WERI-Rb-1 (cell line): ENCODE measurements around the gene SOAT1.

Source experiments
- DNase-seq: peaks from one replicate; pipeline ENCODE4 v3.0.0-alpha.2; 2020
- H3K27ac ChIP-seq: fragments of 250-450 bp; sonication (Bioruptor Pico); 2 replicates; pipeline ENCODE4 v1.5.1; 2020; ENCODE audit warnings: mild to moderate bottlenecking, moderate library complexity
- H3K27me3 ChIP-seq: fragments of 250-450 bp; sonication (Bioruptor Pico); 2 replicates; pipeline ENCODE4 v1.5.1; 2021; ENCODE audit warnings: mild to moderate bottlenecking, low read depth, moderate library complexity; ENCODE audit not compliant: insufficient read depth, severe bottlenecking
- H3K36me3 ChIP-seq: fragments of 250-450 bp; sonication (Bioruptor Pico); 2 replicates; pipeline ENCODE4 v1.5.1; 2020; ENCODE audit warnings: mild to moderate bottlenecking, moderate library complexity
- H3K4me3 ChIP-seq: 2 replicates; pipeline ENCODE4 v1.5.1; 2011; ENCODE audit warnings: low read depth, mild to moderate bottlenecking, control low read depth, low read length
- H3K9me3 ChIP-seq: fragments of 250-450 bp; sonication (Bioruptor Pico); 2 replicates; pipeline ENCODE4 v1.5.1; 2021; ENCODE audit warnings: mild to moderate bottlenecking, moderate library complexity; ENCODE audit not compliant: severe bottlenecking
- TF ChIP-seq, protein P1 (sequence below): IDR thresholded peaks from 2 replicates; pipeline ENCODE4 v1.5.1; 2011; ENCODE audit warnings: low read depth, mild to moderate bottlenecking, control low read depth, inconsistent platforms, low read length

Gene SOAT1

DNA sequence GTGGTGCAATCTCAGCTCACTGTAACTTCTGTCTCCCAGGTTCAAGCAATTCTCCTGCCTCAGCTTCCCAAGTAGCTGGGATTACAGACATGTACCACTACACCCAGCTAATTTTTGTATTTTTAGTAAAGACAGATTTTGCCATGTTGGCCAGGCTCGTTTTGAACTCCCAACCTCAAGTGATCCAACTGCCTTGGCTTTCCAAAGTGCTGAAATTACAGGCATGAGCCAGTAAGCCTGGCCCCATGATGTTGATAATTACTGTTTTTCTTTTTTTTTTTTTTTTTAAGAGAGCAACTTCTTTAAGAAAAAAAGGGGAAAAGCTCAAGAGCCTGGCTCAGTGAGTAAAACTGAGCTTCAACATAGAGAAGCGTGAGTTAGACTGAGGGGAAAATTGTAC, 9.6 kb upstream of the SOAT1 start:
- Histone ChIP-seq H3K27me3 (no peaks in the 10 kb centered on the region), H3K4me3 (no peak overlapping the region), H3K36me3 (no peaks in the 10 kb centered on the region), H3K9me3 (peaks cover 10% of the 10 kb centered on the region), H3K27ac (no peak overlapping the region)
- TF ChIP-seq, protein P1, sequence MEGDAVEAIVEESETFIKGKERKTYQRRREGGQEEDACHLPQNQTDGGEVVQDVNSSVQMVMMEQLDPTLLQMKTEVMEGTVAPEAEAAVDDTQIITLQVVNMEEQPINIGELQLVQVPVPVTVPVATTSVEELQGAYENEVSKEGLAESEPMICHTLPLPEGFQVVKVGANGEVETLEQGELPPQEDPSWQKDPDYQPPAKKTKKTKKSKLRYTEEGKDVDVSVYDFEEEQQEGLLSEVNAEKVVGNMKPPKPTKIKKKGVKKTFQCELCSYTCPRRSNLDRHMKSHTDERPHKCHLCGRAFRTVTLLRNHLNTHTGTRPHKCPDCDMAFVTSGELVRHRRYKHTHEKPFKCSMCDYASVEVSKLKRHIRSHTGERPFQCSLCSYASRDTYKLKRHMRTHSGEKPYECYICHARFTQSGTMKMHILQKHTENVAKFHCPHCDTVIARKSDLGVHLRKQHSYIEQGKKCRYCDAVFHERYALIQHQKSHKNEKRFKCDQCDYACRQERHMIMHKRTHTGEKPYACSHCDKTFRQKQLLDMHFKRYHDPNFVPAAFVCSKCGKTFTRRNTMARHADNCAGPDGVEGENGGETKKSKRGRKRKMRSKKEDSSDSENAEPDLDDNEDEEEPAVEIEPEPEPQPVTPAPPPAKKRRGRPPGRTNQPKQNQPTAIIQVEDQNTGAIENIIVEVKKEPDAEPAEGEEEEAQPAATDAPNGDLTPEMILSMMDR = no peak
- no peak for DNase-seq

DNA sequence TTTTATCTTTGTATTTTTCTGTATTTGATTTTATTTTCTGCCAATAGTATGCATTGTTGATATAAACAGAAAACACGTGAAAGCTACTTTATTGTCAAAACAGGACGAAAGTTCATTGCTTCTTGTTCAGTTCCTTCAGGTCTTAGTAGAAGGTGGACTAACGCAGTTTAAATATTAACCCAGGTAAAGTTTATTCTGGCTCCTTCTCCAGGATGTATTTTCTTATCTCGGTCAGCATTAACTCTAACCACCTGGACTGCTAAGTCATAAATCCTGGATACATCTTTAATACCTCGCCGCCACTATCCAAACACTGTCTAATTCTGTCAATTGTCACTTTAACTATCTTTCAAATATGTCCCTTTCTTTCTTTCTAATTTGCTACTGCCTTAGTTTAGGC, 5.7 kb upstream of the SOAT1 start:
- Histone ChIP-seq H3K4me3 (no peak overlapping the region), H3K27me3 (no peaks in the 10 kb centered on the region), H3K36me3 (no peaks in the 10 kb centered on the region), H3K9me3 (no peaks in the 10 kb centered on the region), H3K27ac (no peak overlapping the region)
- TF ChIP-seq, protein P1 = no peak
- no peak for DNase-seq

DNA sequence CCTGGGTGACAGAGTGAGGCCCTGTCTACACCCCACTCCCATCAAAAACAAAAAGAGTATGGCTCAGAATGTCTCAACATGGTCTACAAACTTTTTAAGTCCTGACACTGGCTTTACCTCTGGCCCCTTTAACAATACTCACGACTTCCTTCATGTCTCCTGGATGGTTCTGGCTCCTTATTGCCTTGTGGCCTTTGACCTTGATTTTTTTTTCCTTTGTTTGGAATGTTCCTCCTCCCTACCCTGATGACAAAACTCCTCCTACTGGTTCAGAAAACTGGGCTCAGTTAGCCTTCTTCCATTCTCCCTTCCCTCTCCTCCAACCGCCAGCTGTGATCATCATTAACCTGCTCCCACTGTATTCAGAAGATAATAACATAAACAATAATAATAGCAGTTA, 4.6 kb upstream of the SOAT1 start:
- TF ChIP-seq, protein P1 = no peak
- no peak overlapping the region for H3K27ac ChIP-seq

DNA sequence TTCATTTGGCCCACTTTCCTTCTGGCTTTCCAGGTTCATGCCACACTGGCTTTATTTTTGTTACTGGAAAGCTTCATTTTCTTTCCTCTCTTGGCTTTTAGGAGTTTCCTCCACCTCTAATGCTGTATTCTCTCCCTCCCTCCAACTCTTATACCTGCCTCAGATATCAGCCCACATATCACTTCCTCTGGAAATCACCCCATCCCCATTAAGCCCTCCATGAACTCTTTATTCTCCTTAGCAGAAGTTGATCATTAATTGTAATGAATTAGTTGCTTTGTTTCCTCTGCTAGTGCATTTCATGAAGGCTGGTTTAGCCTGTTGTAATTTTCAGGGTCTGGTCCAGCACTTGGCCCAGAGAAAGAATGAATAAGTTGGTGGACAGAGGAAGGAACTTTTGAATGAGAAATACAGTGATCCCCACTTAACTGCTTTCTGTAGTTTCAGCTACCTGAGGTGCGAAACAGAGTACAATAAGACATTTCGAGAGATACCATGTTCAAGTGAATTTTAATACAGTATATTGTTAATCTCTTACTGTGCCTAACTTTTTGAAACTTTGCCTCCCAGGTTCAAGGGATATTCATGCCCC, 1.7 kb downstream of the SOAT1 start:
- H3K27me3 ChIP-seq = no peaks in the 10 kb centered on the region
- no peaks in the 10 kb centered on the region for H3K9me3 ChIP-seq
- TF ChIP-seq, protein P1 = no peak
- peaks cover 3% of the 10 kb centered on the region; the same call in 1 of the 2 replicates for H3K36me3 ChIP-seq
- no peak for DNase-seq
- no peak overlapping the region for H3K4me3 ChIP-seq
- H3K27ac ChIP-seq = no peak overlapping the region

More for the DNA sequence above, 4.6 kb upstream of the SOAT1 start:
- no peaks in the 10 kb centered on the region for H3K36me3 ChIP-seq
- no peaks in the 10 kb centered on the region for H3K9me3 ChIP-seq
- no peaks in the 10 kb centered on the region for H3K27me3 ChIP-seq
- no peak for DNase-seq
- no peak overlapping the region for H3K4me3 ChIP-seq

DNA sequence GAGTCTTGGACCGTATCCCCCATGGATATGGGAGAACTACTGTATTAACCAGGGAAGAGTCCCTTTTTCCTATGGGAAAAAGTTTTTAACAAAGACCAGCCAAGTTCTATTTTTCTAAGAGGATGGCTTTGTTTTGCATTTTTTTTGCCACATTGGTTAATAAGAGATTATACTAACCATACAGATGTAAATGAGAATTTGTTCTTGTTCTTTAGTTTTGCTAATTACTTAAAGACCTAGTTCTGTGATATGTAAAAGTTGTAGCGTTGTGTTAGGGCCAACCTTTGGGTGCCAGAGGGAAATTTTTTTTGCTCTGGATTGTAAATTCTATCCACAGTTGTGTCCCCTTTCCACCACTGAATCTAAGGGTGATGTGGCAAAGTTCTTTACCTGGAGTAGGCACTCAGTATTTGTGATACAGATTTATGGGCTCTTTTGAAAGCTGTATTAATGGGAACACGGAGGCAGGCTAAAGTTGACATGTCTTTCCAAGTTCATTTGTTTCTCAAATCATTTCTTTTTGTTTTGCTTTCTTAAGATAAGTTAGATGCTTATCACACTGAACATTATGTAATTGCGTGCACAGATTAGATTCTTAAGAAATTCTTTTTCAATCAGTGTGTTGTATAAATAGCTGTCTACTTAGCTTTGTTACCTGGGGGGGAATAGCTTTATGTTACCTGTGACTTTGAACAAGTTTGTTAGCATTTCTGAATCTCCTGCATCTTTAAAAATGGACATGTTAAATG, 2.9 kb downstream of the SOAT1 start:
- no peaks in the 10 kb centered on the region for H3K27me3 ChIP-seq
- TF ChIP-seq, protein P1 = no peak
- no peak overlapping the region for H3K4me3 ChIP-seq
- no peaks in the 10 kb centered on the region for H3K9me3 ChIP-seq
- H3K27ac ChIP-seq = no peak overlapping the region
- H3K36me3 ChIP-seq = peaks cover 3% of the 10 kb centered on the region; the same call in 1 of the 2 replicates
- DNase-seq = no peak

DNA sequence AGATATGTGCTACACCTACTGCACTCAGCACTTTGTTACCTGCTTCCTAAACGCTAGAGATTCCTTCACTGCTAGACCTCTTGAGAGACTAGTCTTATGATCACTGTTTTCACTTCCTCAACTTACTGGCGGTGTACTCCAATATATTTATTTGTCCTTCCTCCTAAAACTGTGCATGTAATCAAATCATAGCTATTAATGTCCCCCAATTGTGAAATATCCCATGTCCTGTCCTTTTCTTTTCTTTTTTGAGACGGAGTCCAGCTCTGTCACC, 3.4 kb downstream of the SOAT1 start:
- TF ChIP-seq, protein P1 = no peak
- DNase-seq = no peak
- H3K27ac ChIP-seq = no peak overlapping the region
- no peak overlapping the region for H3K4me3 ChIP-seq
- H3K9me3 ChIP-seq = no peaks in the 10 kb centered on the region
- no peaks in the 10 kb centered on the region for H3K27me3 ChIP-seq
- H3K36me3 ChIP-seq = peaks cover 4% of the 10 kb centered on the region
